ENCODE measurements around the gene PTPRG. TPM values are rescaled to one million over a fixed set of nuclear protein-coding genes. Genes with fewer than 3 reads are reported as not detected.

Gene PTPRG
- total RNA-seq, 1 experiment from 2014 or later, result 0.73 TPM

DNA sequence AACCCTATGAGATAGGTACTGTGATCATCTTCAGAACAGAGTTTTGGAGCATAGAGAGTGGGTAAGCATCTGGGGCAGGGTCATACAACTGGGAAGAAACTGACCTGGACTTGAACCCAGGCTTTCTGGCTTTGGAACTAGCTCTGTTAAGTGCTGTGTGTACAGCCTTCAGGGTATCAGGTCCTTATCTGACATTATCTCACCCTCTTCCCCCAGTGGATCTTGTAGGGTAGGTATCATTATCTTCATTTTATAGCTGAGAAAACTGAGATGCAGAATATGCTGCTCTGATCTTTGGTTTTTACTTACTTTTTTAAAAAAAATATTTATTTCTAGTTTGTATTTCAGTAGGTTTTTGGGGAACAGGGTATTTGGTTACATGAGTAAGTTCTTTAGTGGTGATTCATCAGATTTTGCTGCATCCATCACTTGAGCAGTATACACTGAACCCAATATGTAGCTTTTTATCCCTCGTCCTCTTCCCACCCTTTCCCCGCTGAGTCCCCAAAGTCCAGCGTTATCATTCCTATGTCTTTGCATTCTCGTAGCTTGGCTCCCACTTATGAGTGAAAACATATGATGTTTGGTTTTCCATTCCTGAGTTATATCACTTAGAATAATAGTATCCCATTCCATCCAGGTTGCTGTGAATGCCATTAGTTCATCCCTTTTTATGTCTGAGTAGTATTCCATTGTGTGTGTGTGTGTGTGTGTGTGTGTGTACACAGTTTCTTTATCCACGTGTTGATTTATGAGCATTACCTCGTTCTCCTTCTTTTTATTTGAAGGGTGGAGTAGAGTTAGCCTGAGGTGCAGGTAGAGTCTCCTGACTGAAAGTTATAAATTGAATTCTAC lies 271.2 kb downstream of the PTPRG start:
- ATAC-seq (no peak), DNase-seq (no peak)
- Histone ChIP-seq H3K9me3 (ENCODE audit: low read length) (peaks cover 6% of the 10 kb centered on the region; the same call in 1 of the 2 replicates), H3K4me3 (ENCODE audit: low read length) (no peak overlapping the region), H3K27me3 (ENCODE audit: low read length) (no peaks in the 10 kb centered on the region), H3K79me2 (ENCODE audit: low read length) (no peaks in the 10 kb centered on the region), H3F3A (ENCODE audit: low read length, unreplicated experiment) (no peaks in the 10 kb centered on the region), H3K27ac (ENCODE audit: low read length) (no peak overlapping the region), H3K9ac (ENCODE audit: low read length) (no peak overlapping the region), H3K4me1 (ENCODE audit: insufficient read depth, low read length) (no peaks in the 10 kb centered on the region), H2AFZ (ENCODE audit: low read length) (no peak overlapping the region), H3K4me2 (ENCODE audit: low read length) (no peak overlapping the region), H3K9me2 (replicated peaks; ENCODE audit: low read length) (no peaks in the 10 kb centered on the region), H4K20me1 (ENCODE audit: low read length) (no peaks in the 10 kb centered on the region), H3K36me3 (ENCODE audit: low read depth, low read length) (no peaks in the 10 kb centered on the region)
- POLR2A ChIA-PET (ENCODE audit: unreplicated experiment), result no interaction called here
- no TSS peak for BruUV-seq (replicated peaks)
- TF ChIP-seq, protein P1, sequence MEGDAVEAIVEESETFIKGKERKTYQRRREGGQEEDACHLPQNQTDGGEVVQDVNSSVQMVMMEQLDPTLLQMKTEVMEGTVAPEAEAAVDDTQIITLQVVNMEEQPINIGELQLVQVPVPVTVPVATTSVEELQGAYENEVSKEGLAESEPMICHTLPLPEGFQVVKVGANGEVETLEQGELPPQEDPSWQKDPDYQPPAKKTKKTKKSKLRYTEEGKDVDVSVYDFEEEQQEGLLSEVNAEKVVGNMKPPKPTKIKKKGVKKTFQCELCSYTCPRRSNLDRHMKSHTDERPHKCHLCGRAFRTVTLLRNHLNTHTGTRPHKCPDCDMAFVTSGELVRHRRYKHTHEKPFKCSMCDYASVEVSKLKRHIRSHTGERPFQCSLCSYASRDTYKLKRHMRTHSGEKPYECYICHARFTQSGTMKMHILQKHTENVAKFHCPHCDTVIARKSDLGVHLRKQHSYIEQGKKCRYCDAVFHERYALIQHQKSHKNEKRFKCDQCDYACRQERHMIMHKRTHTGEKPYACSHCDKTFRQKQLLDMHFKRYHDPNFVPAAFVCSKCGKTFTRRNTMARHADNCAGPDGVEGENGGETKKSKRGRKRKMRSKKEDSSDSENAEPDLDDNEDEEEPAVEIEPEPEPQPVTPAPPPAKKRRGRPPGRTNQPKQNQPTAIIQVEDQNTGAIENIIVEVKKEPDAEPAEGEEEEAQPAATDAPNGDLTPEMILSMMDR (conservative IDR thresholded peaks at IDR 0.05; ENCODE audit: low read depth, low read length), result no peak
- TF ChIP-seq EZH2phosphoT487 (IDR thresholded peaks at IDR 0.05; ENCODE audit: borderline replicate concordance, low read length) (no peak), EZH2 (IDR thresholded peaks at IDR 0.05; ENCODE audit: low read length, unreplicated experiment) (no peak)
- CTCF ChIA-PET, result no interaction called here
- intact Hi-C loops (cut with micrococcal nuclease), result no loop called here

DNA sequence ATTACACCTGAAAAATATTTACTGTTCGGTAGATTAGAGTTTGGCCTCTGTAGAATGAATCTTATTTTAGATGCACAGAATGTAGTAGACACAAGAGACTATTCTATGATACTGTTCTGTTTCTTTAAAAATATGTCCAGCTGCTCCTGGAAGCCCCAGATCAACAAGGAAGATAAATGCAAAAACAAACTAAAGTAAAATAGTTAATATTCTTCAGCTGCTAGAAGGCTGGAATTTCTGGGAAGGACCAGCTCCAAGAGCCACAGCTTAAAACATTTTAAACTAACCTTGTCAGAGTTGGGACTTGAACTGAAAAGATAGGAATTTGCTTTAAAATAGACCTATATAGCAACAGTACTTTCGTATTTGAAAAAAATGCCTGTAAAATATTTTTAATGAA lies 277.9 kb downstream of the PTPRG start:
- ChIA-PET POLR2A (ENCODE audit: unreplicated experiment) (no interaction called here), CTCF (no interaction called here)
- Histone ChIP-seq H3K9me2 (replicated peaks; ENCODE audit: low read length) (no peaks in the 10 kb centered on the region), H3K4me3 (ENCODE audit: low read length) (no peak overlapping the region), H2AFZ (ENCODE audit: low read length) (no peak overlapping the region), H3K9me3 (ENCODE audit: low read length) (no peaks in the 10 kb centered on the region), H3K9ac (ENCODE audit: low read length) (no peak overlapping the region), H4K20me1 (ENCODE audit: low read length) (no peaks in the 10 kb centered on the region), H3K4me2 (ENCODE audit: low read length) (no peak overlapping the region), H3K36me3 (ENCODE audit: low read depth, low read length) (no peaks in the 10 kb centered on the region), H3K27ac (ENCODE audit: low read length) (no peak overlapping the region), H3K4me1 (ENCODE audit: insufficient read depth, low read length) (no peaks in the 10 kb centered on the region), H3F3A (ENCODE audit: low read length, unreplicated experiment) (no peaks in the 10 kb centered on the region), H3K27me3 (ENCODE audit: low read length) (no peaks in the 10 kb centered on the region), H3K79me2 (ENCODE audit: low read length) (no peaks in the 10 kb centered on the region)
- intact Hi-C loops (cut with micrococcal nuclease), result no loop called here
- TF ChIP-seq, protein P1 (conservative IDR thresholded peaks at IDR 0.05; ENCODE audit: low read depth, low read length), result no peak
- no peak for TF ChIP-seq EZH2phosphoT487 (IDR thresholded peaks at IDR 0.05; ENCODE audit: borderline replicate concordance, low read length)
- no peak for TF ChIP-seq EZH2 (IDR thresholded peaks at IDR 0.05; ENCODE audit: low read length, unreplicated experiment)
- ATAC-seq (no peak), DNase-seq (no peak)
- no TSS peak for BruUV-seq (replicated peaks)

DNA sequence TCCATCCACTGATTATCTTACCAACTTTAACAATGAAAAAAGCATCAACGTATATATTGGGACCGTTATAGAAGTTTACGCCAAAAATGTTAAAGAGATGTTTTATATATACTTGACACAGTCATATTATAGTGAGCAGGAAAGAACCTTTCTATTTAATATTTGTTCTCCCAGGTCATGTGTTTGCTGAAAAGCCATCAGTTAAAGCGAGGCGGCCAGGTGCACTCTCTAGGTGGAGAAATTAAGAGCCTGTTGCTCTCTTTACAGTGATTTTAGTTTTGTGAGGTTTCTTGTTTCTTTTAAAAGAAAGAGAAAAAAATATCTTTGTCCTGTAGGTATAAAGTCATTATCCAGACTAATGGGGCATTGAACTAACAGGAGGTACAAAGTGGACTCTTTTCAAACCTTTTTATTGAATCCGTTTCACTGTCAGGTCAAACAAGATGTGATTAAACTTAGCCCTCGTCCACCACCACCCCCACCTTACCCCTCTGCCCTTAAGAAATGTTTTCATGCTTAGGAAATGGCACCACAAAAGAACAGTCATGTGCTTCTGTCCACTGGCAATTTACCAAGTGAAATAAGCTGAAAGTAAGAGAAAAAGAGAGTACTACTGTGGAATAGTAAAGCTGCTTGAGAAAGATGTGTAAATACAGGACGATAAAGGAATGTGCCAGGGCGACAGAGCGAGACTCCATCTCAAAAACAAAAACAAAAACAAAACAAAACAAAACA lies 279.9 kb downstream of the PTPRG start:
- Histone ChIP-seq H3K27ac (ENCODE audit: low read length) (no peak overlapping the region), H3K9me2 (replicated peaks; ENCODE audit: low read length) (no peaks in the 10 kb centered on the region), H2AFZ (ENCODE audit: low read length) (no peak overlapping the region), H3K9ac (ENCODE audit: low read length) (no peak overlapping the region), H3K9me3 (ENCODE audit: low read length) (no peaks in the 10 kb centered on the region), H3K79me2 (ENCODE audit: low read length) (no peaks in the 10 kb centered on the region), H4K20me1 (ENCODE audit: low read length) (no peaks in the 10 kb centered on the region), H3K4me1 (ENCODE audit: insufficient read depth, low read length) (no peaks in the 10 kb centered on the region), H3K36me3 (ENCODE audit: low read depth, low read length) (no peaks in the 10 kb centered on the region), H3K4me3 (ENCODE audit: low read length) (no peak overlapping the region), H3K4me2 (ENCODE audit: low read length) (no peak overlapping the region), H3F3A (ENCODE audit: low read length, unreplicated experiment) (no peaks in the 10 kb centered on the region), H3K27me3 (ENCODE audit: low read length) (no peaks in the 10 kb centered on the region)
- POLR2A ChIA-PET (ENCODE audit: unreplicated experiment), result no interaction called here
- TF ChIP-seq, protein P1 (conservative IDR thresholded peaks at IDR 0.05; ENCODE audit: low read depth, low read length), result no peak
- TF ChIP-seq EZH2 (IDR thresholded peaks at IDR 0.05; ENCODE audit: low read length, unreplicated experiment) (no peak), EZH2phosphoT487 (IDR thresholded peaks at IDR 0.05; ENCODE audit: borderline replicate concordance, low read length) (no peak)
- CTCF ChIA-PET, result no interaction called here
- DNase-seq (no peak), ATAC-seq (no peak)
- intact Hi-C loops (cut with micrococcal nuclease), result no loop called here
- BruUV-seq (replicated peaks), result no TSS peak

All from PC-3 (cell line).